GM11168 (cell line): Measurements from ENCODE around the gene NDFIP1.
"Not testable (repeated sequence)": the region's sequence is repeated elsewhere in the genome, so short reads cannot be mapped to it uniquely, and the experiment has no call there.

ENCODE experiments used
- in situ Hi-C: fragments of 300-500 bp; cut with MboI; formaldehyde crosslinking; loops from one replicate; pipeline ENCODE4 v1.12.0; 2022; ENCODE audit warnings: low sequenced_read_pairs; ENCODE audit not compliant: unreplicated experiment

NDFIP1 gene

DNA sequence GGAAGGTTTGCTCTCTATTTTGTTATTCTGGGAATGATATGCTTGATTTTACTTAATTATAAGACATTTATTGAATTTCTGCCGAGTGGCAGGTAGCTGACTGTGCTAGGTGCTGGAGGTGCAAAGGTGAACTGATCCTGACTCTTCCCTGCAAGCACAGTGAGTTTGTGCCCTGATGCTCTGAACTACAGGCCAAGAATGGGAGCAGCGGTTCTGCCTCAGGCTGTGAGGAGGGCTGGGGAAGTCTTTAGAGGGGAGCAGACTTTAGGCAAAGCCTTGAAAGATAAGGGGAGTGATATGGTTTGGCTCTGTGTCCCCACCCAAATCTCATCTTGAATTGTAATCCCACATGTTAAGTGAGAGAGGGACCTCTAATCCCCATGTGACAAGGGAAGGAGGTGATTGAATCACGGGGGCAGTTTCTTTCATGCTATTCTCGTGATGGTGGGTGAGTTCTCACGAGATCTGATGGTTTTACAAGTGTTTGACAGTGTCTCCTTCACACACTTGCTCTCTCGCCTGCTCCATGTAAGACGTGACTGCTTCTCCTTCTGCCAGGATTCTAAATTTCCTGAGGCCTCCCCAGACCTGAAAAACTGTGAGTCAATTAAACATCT is 73.1 kb downstream of the NDFIP1 start:
- in situ Hi-C loops, result no loop called here

GRCh38 chr5:142182840-142183239 is 74.3 kb downstream of the NDFIP1 start:
- in situ Hi-C loops, result no loop called here

GRCh38 chr5:142183561-142183960 is 75.0 kb downstream of the NDFIP1 start:
- in situ Hi-C loops, result no loop called here

GRCh38 chr5:142184988-142185387 is 76.4 kb downstream of the NDFIP1 start:
- in situ Hi-C loops, result no loop called here

- in situ Hi-C loops, result no loop called here
Observed at GRCh38 chr5:142186514-142186856, 77.9 kb downstream of the NDFIP1 start.

- in situ Hi-C loops, result no loop called here
Observed at GRCh38 chr5:142186857-142187594, 78.4 kb downstream of the NDFIP1 start.

- in situ Hi-C loops, result not testable (repeated sequence)
Observed at GRCh38 chr5:142188691-142189090, 80.1 kb downstream of the NDFIP1 start.

GRCh38 chr5:142189813-142190212 is 81.2 kb downstream of the NDFIP1 start:
- in situ Hi-C loops, result no loop called here

GRCh38 chr5:142191776-142192175 is 83.2 kb downstream of the NDFIP1 start:
- in situ Hi-C loops, result no loop called here

- in situ Hi-C loops, result no loop called here
Observed at GRCh38 chr5:142192286-142193113, 83.9 kb downstream of the NDFIP1 start.

GRCh38 chr5:142193114-142193428 is 84.5 kb downstream of the NDFIP1 start:
- in situ Hi-C loops, result no loop called here

DNA sequence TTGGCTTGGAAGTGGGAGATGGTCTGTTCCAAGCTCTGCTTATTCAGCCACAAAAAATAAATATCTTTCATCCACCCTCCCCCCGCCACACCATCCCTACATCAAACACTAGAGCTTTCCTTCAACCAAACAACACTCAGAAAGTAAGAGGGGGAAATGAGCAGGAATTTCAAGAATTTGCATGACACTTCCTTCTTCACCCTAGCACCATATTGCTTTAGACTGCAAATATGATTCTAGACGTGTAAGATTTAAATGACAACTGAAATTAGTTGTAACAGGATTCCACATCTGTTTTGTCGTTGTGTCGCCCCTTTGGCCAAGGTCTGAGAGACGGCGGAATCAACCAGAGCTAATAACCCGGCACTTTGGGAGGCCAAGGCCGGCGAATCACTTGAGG is 88.5 kb downstream of the NDFIP1 start:
- in situ Hi-C loops, result no loop called here

GRCh38 chr5:142197781-142198180 is 89.2 kb downstream of the NDFIP1 start:
- in situ Hi-C loops, result no loop called here

DNA sequence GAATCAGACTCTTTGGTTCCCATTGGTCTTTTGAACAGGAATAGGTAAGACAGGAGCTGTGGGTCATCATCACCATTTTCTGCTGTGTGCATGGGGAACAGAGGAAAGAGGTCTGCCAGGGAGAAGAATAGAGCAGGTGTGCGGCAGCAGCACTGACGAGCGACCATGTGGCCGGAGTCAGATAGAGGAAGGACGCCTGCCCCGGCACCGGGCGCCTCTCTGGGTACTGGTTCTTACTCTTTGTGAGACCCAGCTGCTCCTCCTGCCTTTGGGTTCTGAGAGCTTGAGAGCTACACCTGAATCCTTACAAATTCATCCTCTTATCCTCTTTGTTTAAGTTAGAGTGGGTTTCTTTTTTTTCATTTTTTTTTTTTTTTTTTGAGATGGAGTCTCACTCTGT is 90.8 kb downstream of the NDFIP1 start:
- in situ Hi-C loops, result no loop called here

DNA sequence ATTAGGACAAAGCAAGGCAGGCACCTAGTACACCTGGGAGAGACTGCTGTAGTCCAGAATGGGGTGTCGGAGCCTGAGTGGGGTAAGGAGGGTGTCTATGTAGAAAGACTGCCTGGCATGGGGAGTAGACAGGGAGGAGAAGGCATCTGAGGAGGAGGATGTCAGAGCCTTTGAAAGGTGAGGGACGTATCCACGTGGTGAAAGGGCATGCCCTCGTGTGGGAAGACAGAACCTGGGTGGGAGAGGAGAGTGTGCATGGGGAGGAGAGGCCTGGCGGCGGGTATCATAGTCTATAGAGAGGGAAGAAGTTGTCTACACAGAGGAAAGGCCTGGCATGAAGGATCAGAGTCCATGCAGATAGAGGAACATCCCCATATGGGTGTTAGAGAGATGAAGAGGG is 91.8 kb downstream of the NDFIP1 start:
- in situ Hi-C loops, result no loop called here

DNA sequence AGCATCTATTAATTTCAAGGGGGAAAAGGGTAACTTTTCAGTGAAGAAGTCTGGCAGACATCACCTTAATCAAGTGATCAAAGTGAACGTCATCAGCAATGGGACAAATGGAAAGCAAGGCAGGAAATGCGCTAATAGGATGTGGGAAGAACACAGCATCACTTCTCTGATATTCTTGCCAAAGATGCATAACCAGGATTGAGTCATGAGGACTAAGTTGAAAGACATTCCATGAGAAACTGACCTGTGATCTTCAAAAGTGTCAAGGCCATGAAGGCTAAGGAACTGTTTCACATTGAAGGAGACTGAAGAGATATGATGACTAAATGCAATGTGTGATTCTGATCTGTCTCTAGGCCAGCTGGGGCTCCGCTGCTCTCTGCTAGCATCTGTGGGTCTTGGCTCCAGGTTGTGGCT is 92.9 kb downstream of the NDFIP1 start:
- in situ Hi-C loops, result no loop called here

GRCh38 chr5:142202282-142202681 is 93.7 kb downstream of the NDFIP1 start:
- in situ Hi-C loops, result no loop called here
